Stomach (tissue), 9 donors: ENCODE data around the gene CYP24A1. TPM values are rescaled to one million over a fixed set of nuclear protein-coding genes. Genes with fewer than 3 reads are reported as not detected.
A peak's percentile ranks its signal among the peaks of the same experiment; 100 is the strongest.

Source experiments
- DNase-seq, 2 donors: peaks; one replicate each; pipeline versions ENCODE4 v3.0.0 to v3.0.0-alpha.2; 2013 to 2019
- H3K27ac ChIP-seq, 5 donors: fragments of 200-600 bp in 4 of 5; sonication (generic) in 4 of 5; one replicate each; pipeline ENCODE4 v1.5.1; 2013 to 2019; ENCODE audit warnings: mild to moderate bottlenecking in 1 of 5, moderate library complexity in 1 of 5
- H3K27me3 ChIP-seq, 3 donors: fragments of 200-600 bp; sonication (generic); one replicate each; pipeline ENCODE4 v1.5.1; 2017 to 2019; ENCODE audit warnings: mixed run types in 1 of 3
- H3K36me3 ChIP-seq, 4 donors: fragments of 200-600 bp; sonication (generic); 1 replicate in 3 of 4; 2 replicates in 1 of 4; pipeline ENCODE4 v1.5.1; 2016 to 2019
- H3K4me1 ChIP-seq, 4 donors: fragments of 200-600 bp; sonication (generic); one replicate each; pipeline ENCODE4 v1.5.1; 2016 to 2019
- H3K4me3 ChIP-seq, 4 donors: fragments of 200-600 bp; sonication (generic) in 3 of 4; one replicate each; pipeline ENCODE4 v1.5.1; 2016 to 2019; ENCODE audit warnings: mild to moderate bottlenecking in 1 of 4
- H3K9me3 ChIP-seq, 4 donors: fragments of 200-600 bp; sonication (generic); one replicate each; pipeline ENCODE4 v1.5.1; 2016 to 2019
- EP300 ChIP-seq: sonication (generic); formaldehyde crosslinking; IDR thresholded peaks from one replicate; pipeline ENCODE4 v1.6.1; 2017; ENCODE audit warnings: antibody characterized with exemption
- POLR2A ChIP-seq, 4 donors: fragments of 450-650 bp; IDR thresholded peaks; one replicate each; pipeline ENCODE4 v1.6.1; 2016; ENCODE audit warnings: antibody characterized with exemption in 4 of 4, control low read depth in 2 of 4, mild to moderate bottlenecking in 1 of 4, moderate library complexity in 1 of 4
- POLR2AphosphoS5 ChIP-seq, 3 donors: sonication (generic); formaldehyde crosslinking; IDR thresholded peaks; one replicate each; pipeline ENCODE4 v1.6.1; 2016; ENCODE audit warnings: antibody characterized with exemption in 3 of 3
- WGBS, 5 donors: extraction: QIAGEN DNeasy Blood & Tissue Kit in 3 of 5; methylation state at CpG; one replicate each; pipeline versions ENCODE4 v1.1.5 to v1.1.7; 2013 to 2018; 5-methylcytosine and 5-hydroxymethylcytosine counted together
- intact Hi-C: fragments of 100-400 bp; cut with DNase I; formaldehyde crosslinking; loops from one replicate; pipeline ENCODE4 v1.15.1; 2023; ENCODE audit warnings: low total_unique reads
- polyA plus RNA-seq, 3 donors: library from polyadenylated mRNA; stranded (reverse); fragments of 200-250 nt; gene quantifications; one replicate each; pipeline ENCODE4 v1.2.3, GENCODE V29; 2013
- total RNA-seq, 5 donors: library from RNA; depleted of rRNA; stranded (reverse); fragments of >200 nt; gene quantifications; one replicate each; pipeline versions ENCODE4 v1.1.0 to v1.2.3, GENCODE V29; 2014 to 2016
- TF ChIP-seq, protein P1 (sequence below), 7 experiments: fragments of 450-650 bp in 4 of 7; fragments of 200-600 bp in 3 of 7; sonication (generic) in 3 of 7; IDR thresholded peaks; one replicate each; pipeline ENCODE4 v1.5.1; 2016 to 2019; ENCODE audit warnings: antibody characterized with exemption in 7 of 7, control low read depth in 2 of 7, mild to moderate bottlenecking in 1 of 7
- donor health status: healthy with polysubstance abuse.
- donor health status: Bipolar disorder and iron deficiency.
- donor health status: healthy.

The CYP24A1 gene
- total and polyA plus RNA-seq, 8 donors, result 1.2 TPM; not detected in 7

DNA sequence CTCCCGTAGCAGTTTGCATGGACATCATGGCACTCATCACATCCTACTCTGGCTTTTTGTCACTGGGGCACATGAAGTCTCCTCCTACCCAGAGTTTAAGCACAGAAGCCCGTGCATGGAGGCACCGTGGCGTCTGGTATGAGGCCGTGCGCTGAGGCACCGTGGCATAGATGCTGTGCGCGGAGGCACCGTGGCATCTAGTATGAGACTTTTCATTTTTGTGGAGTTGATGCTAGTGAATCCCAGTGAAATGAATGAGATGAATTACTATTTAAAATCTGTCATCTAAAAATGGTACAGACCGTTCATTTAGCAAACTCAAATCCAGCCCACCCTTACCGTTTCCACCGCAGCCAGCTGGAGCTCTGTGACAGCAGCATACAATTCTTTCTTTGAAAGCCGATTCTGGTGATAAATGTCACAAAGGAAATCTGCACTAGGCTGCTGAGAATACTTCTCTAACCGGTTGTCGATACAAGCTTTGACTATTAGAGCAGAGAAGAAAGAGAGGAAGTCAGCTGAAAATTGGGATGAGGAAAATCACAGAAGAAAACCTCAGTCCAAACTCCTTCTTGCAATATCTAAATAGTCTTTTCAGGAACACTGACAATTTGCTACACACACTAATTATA is 11.3 kb downstream of the CYP24A1 start:
- H3K4me1 ChIP-seq, result no peaks in the 10 kb centered on the region
- peak in 1 of 2 donors; percentile 15 for DNase-seq
- no peaks in the 10 kb centered on the region for H3K9me3 ChIP-seq
- no peak overlapping the region for H3K27ac ChIP-seq
- H3K4me3 ChIP-seq, result no peak overlapping the region
- intact Hi-C loops, result no loop called here
- no peaks in the 10 kb centered on the region for H3K36me3 ChIP-seq
- no peak for TF ChIP-seq EP300
- TF ChIP-seq POLR2A (IDR thresholded peaks at IDR 0.05), result no peak
- no peak for TF ChIP-seq POLR2AphosphoS5 (IDR thresholded peaks at IDR 0.05)
- TF ChIP-seq, protein P1, sequence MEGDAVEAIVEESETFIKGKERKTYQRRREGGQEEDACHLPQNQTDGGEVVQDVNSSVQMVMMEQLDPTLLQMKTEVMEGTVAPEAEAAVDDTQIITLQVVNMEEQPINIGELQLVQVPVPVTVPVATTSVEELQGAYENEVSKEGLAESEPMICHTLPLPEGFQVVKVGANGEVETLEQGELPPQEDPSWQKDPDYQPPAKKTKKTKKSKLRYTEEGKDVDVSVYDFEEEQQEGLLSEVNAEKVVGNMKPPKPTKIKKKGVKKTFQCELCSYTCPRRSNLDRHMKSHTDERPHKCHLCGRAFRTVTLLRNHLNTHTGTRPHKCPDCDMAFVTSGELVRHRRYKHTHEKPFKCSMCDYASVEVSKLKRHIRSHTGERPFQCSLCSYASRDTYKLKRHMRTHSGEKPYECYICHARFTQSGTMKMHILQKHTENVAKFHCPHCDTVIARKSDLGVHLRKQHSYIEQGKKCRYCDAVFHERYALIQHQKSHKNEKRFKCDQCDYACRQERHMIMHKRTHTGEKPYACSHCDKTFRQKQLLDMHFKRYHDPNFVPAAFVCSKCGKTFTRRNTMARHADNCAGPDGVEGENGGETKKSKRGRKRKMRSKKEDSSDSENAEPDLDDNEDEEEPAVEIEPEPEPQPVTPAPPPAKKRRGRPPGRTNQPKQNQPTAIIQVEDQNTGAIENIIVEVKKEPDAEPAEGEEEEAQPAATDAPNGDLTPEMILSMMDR (IDR thresholded peaks at IDR 0.05), result no peak
- 52 to 58% (median 55%) methylated on average over 16 of the region's 16 CpGs for WGBS, 5 donors
- peaks cover 0 to 57% (median 4%) of the 10 kb centered on the region in 3 donors for H3K27me3 ChIP-seq

DNA sequence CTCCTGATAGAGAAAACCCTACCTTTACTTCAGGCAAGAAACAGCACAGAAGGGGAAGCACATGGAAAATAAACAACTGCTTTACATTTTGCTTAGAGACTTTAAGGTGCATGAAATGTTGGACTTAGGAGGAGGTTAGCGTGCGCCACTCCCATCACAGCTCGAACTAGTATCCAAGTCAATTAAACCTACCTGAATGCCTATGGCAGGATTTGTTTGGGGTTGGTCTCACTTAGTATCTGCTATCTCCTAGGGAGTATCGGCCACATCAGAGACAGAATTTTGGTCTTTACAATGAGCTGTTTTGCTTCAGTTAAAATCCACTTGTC is 12.0 kb downstream of the CYP24A1 start:
- intact Hi-C loops, result no loop called here
- DNase-seq, result no peak
- Histone ChIP-seq H3K27me3 (peaks cover 0 to 57% (median 4%) of the 10 kb centered on the region in 3 donors), H3K9me3 (no peaks in the 10 kb centered on the region), H3K36me3 (no peaks in the 10 kb centered on the region), H3K4me1 (no peaks in the 10 kb centered on the region), H3K27ac (no peak overlapping the region), H3K4me3 (no peak overlapping the region)
- WGBS, 5 donors, result 77 to 84% (median 83%) methylated on average over 4 of the region's 4 CpGs
- TF ChIP-seq EP300 (no peak), POLR2A (IDR thresholded peaks at IDR 0.05) (no peak), POLR2AphosphoS5 (IDR thresholded peaks at IDR 0.05) (no peak)
- TF ChIP-seq, protein P1 (IDR thresholded peaks at IDR 0.05), result no peak

DNA sequence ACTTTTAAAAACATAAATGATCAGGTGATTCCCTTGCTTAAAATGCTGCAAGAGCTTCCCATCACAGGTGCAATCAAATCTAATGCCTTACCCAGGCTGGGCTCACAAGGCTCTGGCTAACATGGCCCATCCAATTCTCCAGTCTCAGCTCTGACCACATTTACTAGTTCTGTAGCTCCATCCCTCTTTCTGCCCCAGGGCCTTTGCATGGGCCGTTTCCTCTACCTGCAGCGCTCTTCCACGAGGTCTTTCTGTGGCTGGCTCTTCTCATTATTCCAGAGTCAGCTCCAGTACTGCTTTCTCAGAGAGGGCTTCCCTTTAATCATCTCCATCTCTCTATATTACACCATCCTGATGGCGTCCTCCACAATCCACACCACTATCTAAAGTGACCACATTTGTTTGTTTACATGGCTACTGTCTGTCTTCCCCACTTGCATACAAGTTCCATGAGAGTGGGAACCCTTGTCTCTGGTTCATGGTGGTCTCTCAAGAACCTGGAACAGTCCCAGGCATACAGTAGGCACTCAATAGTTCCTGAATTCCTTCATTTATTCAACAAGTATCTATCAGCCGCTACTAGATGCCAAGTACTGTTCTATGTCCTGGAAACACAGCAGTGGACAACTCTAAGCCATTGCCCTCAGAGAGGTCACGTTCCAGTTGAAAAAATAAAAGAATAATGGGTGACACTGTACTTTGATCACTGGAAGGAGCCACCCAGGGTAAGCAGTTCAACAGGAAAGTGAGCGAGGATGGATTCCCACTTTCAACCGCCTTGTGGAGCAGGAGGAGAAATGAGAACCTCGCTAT is 12.6 kb downstream of the CYP24A1 start:
- WGBS, 5 donors, result 76 to 85% (median 82%) methylated on average over 9 of the region's 9 CpGs
- intact Hi-C loops, result no loop called here

More for the DNA sequence above, 12.6 kb downstream of the CYP24A1 start:
- TF ChIP-seq, protein P1 (IDR thresholded peaks at IDR 0.05), result no peak
- TF ChIP-seq EP300 (no peak), POLR2AphosphoS5 (IDR thresholded peaks at IDR 0.05) (no peak), POLR2A (IDR thresholded peaks at IDR 0.05) (no peak)
- no peaks in the 10 kb centered on the region for H3K36me3 ChIP-seq
- H3K27me3 ChIP-seq, result peaks cover 0 to 52% (median 4%) of the 10 kb centered on the region in 3 donors
- H3K9me3 ChIP-seq, result no peaks in the 10 kb centered on the region
- H3K4me1 ChIP-seq, result no peaks in the 10 kb centered on the region
- H3K27ac ChIP-seq, result no peak overlapping the region
- no peak overlapping the region for H3K4me3 ChIP-seq
- no peak for DNase-seq
